HG03354 (cell line): ENCODE measurements around the gene NRP2.

ENCODE experiments used
- ATAC-seq: cut with Tn5 transposase; IDR thresholded peaks from one replicate; pipeline ENCODE4 v1.9.1; 2021; ENCODE audit warnings: mild to moderate bottlenecking; ENCODE audit not compliant: unreplicated experiment, poor library complexity, severe bottlenecking

The NRP2 gene

DNA sequence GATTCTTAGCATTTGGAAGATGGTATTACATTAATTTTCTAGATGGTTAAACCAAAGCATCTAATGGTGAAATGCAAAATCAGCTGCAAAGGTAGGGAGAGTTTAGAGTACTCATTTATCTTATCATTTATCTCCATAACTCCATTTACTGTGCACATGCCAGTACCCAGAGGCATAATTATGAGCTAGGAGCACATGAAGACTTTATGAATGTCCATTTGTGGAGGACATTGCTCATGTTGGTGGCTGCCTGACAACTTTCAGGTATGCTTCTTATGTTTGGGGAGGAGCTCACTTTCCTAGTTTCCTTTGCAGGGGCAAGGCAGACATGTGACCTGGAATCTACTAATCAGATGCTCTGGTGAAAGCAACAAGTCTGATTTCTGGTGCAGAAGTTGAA lies 134.0 kb downstream of the NRP2 start:
- no peak for ATAC-seq

DNA sequence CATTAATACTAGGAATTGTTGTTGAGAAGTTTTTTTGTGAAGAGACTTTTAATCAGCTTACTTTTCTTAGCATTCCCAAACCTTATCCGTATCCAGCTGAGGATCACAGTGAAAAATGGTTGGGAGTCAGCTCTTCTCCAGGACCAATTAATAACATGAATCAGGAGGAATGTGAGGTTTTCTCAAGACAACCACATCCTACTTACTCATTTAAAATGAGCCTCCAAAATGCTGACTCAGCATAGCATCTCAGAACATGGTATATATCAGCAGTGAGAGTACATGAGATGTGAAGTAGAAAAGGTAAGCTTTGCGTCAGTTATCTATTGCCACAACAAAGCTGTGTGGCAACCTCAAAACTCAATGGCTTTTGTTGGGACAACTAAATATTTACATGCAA lies 140.3 kb downstream of the NRP2 start:
- no peak for ATAC-seq

DNA sequence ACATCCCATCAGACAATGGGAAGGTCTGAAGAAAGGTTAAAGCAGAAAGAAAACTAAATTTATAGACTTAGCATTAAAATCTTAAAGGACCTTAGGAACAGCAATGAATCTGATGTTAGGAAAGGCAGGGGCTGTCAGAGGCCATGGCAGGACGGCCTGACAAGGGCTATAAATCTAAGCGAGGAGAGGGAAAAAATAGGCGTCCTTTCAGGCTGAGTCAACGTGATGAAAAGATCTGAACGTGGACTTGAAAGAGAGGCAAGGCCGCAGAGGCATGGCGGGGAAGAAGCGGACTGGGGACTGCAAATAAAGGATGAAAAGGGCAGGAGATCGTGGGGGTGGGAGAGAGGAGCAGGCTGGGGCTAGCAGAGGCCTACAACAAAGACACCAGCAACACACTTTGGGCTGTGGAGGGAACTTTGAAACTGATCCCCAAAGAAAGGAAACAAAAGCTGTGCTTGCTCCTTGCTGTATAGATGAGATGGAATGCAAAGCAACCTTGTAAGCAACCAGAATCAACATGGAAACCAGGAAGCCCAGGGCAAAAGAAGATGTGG lies 145.6 kb downstream of the NRP2 start:
- no peak for ATAC-seq

- no peak for ATAC-seq
These were observed 151.6 kb downstream of the NRP2 start for GRCh38 chr2:205833864-205834263.

DNA sequence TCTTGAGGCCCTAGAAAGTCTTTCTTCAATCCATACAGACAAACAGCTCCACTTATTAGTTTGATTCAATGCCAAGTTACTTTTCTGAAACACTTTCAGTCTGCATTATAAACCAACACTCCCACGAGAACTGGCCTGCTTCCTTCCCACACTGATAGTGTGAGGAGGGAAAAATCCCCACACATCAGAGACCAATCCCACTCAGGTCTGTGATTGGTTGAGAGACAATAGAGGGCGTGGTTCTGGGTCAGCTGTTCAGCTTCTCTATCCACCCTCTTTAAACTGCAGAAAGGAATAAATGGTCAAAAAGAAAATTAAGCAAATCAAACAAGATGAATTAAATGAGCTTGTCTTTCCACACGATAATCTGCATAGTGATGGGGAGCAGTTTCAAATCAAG lies 152.5 kb downstream of the NRP2 start:
- no peak for ATAC-seq

- no peak for ATAC-seq
These were observed 153.0 kb downstream of the NRP2 start for GRCh38 chr2:205835251-205835791.

GRCh38 chr2:205835923-205836322 lies 153.6 kb downstream of the NRP2 start:
- ATAC-seq = no peak

DNA sequence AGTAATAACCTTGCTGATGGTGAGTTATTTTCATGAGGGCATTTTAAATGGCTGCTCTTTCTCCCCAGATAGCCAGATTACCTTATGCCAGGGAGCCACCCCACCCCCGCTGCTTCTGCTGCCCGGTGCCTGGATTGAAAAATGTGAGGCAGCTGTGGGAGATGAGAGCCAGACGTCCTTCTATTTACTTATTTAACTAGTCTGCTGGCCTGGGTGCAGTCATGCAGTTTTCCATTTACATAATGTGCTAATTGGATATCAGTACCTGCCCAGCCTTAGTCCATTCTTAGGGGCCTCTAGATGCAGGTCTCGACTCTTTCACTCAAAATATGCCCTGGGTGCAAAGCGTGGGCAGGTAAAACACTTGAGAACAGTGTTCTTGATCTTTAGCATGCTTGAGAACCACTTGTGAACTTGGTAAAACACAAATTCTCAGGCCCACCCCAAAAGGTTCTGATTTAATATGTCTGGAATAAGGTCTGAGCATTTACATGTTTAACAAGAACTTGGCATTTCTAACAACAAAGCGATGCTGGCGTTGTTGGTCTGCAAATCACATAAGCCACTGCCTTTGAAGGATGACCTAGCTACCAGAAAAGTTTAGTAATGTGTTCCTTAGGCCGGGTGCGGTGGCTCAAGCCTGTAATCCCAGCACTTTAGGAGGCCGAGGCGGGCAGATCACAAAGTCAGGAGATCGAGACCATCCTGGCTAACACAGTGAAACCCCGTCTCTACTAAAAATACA lies 154.3 kb downstream of the NRP2 start:
- ATAC-seq = no peak

GRCh38 chr2:205837663-205838062 lies 155.4 kb downstream of the NRP2 start:
- ATAC-seq = no peak

DNA sequence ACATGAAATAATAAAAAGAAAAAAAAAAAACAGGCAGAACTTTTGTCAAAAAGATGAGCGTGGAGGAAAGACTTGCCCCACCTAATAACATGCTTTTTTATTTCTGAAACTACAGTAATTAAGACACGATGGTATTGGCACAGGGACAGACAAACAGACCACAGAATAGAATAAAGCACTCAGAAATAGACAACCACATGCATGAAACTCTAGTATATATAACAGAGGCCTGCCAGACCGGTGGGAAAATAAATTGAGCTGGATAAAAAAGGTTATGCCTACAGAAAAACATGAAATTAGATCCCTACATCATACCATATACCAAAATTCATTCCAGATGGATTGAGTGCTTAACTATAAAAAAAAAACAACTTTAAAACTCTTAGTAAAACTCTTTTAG lies 163.1 kb downstream of the NRP2 start:
- ATAC-seq = no peak
